ENCODE data around the gene ZNF521.

- TF ChIP-seq CTCF (conservative IDR thresholded peaks at IDR 0.05; ENCODE audit: low read depth, low read length) (no peak), EZH2 (IDR thresholded peaks at IDR 0.05; ENCODE audit: borderline replicate concordance, low read depth, low read length, poor library complexity, severe bottlenecking) (no peak)
Measured at GRCh38 chr18:25225151-25225550, 126.8 kb downstream of the ZNF521 start.
